Measurements from ENCODE around the gene TSPAN9.

GRCh38 chr12:3332188-3332587 is 255.0 kb downstream of the TSPAN9 start:
- TF ChIP-seq EZH2 (IDR thresholded peaks at IDR 0.05; ENCODE audit: low read depth) (no peak), CTCF (conservative IDR thresholded peaks at IDR 0.05) (no peak)
